Smooth muscle cell of the brain vasculature (primary cell): ENCODE measurements around the gene ITCH.
"Not testable (repeated sequence)": the region's sequence is repeated elsewhere in the genome, so short reads cannot be mapped to it uniquely, and the experiment has no call there.

Experiments
- DNase-seq: peaks from one replicate; pipeline ENCODE4 v3.0.0-alpha.2; 2012; ENCODE audit warnings: low read depth, low spot score

Gene ITCH

GRCh38 chr20:34377072-34377847, 14.2 kb downstream of the ITCH start:
- no peak for DNase-seq

- DNase-seq = no peak
These were observed 19.1 kb downstream of the ITCH start for GRCh38 chr20:34382174-34382573.

GRCh38 chr20:34382877-34383455, 19.9 kb downstream of the ITCH start:
- not testable (repeated sequence) for DNase-seq

GRCh38 chr20:34385464-34385863, 22.4 kb downstream of the ITCH start:
- no peak for DNase-seq

- no peak for DNase-seq
These were observed 24.9 kb downstream of the ITCH start for GRCh38 chr20:34388000-34388399.

GRCh38 chr20:34388678-34389077, 25.6 kb downstream of the ITCH start:
- DNase-seq = no peak

- DNase-seq = no peak
These were observed 26.3 kb downstream of the ITCH start for GRCh38 chr20:34389206-34389953.

- DNase-seq = no peak
These were observed 27.0 kb downstream of the ITCH start for GRCh38 chr20:34389954-34390555.

- no peak for DNase-seq
These were observed 33.3 kb downstream of the ITCH start for GRCh38 chr20:34396408-34396807.

GRCh38 chr20:34397096-34397495, 34.0 kb downstream of the ITCH start:
- DNase-seq = no peak

- DNase-seq = peak; percentile 44
These were observed 37.7 kb downstream of the ITCH start for GRCh38 chr20:34400776-34401175.

- DNase-seq = no peak
These were observed 38.8 kb downstream of the ITCH start for GRCh38 chr20:34401741-34402455.

- no peak for DNase-seq
These were observed 39.4 kb downstream of the ITCH start for GRCh38 chr20:34402461-34402860.

GRCh38 chr20:34403063-34403827, 40.2 kb downstream of the ITCH start:
- DNase-seq = no peak

- DNase-seq = no peak
These were observed 40.8 kb downstream of the ITCH start for GRCh38 chr20:34403908-34404307.

- DNase-seq = no peak
These were observed 41.7 kb downstream of the ITCH start for GRCh38 chr20:34404803-34405202.

- DNase-seq = not testable (repeated sequence)
These were observed 42.2 kb downstream of the ITCH start for GRCh38 chr20:34405247-34405651.

- not testable (repeated sequence) for DNase-seq
These were observed 42.9 kb downstream of the ITCH start for GRCh38 chr20:34405942-34406341.

GRCh38 chr20:34407962-34408474, 44.9 kb downstream of the ITCH start:
- no peak for DNase-seq

GRCh38 chr20:34410336-34410735, 47.3 kb downstream of the ITCH start:
- no peak for DNase-seq

GRCh38 chr20:34412453-34412852, 49.4 kb downstream of the ITCH start:
- DNase-seq = no peak
